HepG2 (cell line): ENCODE results near the gene TFEB.

Experiments
- CTCF ChIP-seq: sonication (generic); formaldehyde crosslinking; IDR thresholded peaks from 2 replicates; pipeline ENCODE4 v1.5.0; 2020; ENCODE audit warnings: mild to moderate bottlenecking, missing genetic modification reagents, moderate library complexity
- EEA1 ChIP-seq: sonication (generic); formaldehyde crosslinking; IDR thresholded peaks from 2 replicates; pipeline ENCODE4 v1.5.1; 2020; ENCODE audit warnings: mild to moderate bottlenecking, missing genetic modification reagents, borderline replicate concordance
- EZH2 ChIP-seq: conservative IDR thresholded peaks from 2 replicates; pipeline ENCODE4 v1.6.1; 2012; ENCODE audit warnings: mild to moderate bottlenecking, low read depth, low read length, moderate library complexity
- GABPA ChIP-seq, 2 experiments: IDR thresholded peaks; 2 replicates each; pipeline ENCODE4 v1.6.1; 2011 to 2016; ENCODE audit warnings: low read depth in 2 of 2, low read length in 1 of 2, missing biosample characterization in 1 of 2, missing genetic modification characterization in 1 of 2
- GLI4 ChIP-seq: sonication (generic); formaldehyde crosslinking; IDR thresholded peaks from 2 replicates; pipeline ENCODE4 v1.5.1; 2020; ENCODE audit warnings: missing genetic modification reagents, mild to moderate bottlenecking, moderate library complexity, borderline replicate concordance
- KDM1A ChIP-seq: IDR thresholded peaks from 2 replicates; pipeline ENCODE4 v1.6.1; 2016; ENCODE audit warnings: missing compliant biosample characterization
- KDM2A ChIP-seq: sonication (generic); formaldehyde crosslinking; IDR thresholded peaks from 2 replicates; pipeline ENCODE4 v1.4.0; 2020; ENCODE audit warnings: low read depth, missing genetic modification reagents, borderline replicate concordance
- MAFK ChIP-seq, 2 experiments: IDR thresholded peaks in 1 of 2; conservative IDR thresholded peaks in 1 of 2; 2 replicates each; pipeline ENCODE4 v1.6.1; 2011; ENCODE audit warnings: improper control_type of control experiment in 2 of 2, low read length in 2 of 2
- POLR2A ChIP-seq, 2 experiments: IDR thresholded peaks; 2 replicates each; pipeline ENCODE4 v1.6.1; 2011; ENCODE audit warnings: low read depth in 2 of 2, low read length in 2 of 2, mild to moderate bottlenecking in 1 of 2, moderate library complexity in 1 of 2; ENCODE audit not compliant: insufficient read depth in 1 of 2
- SYNCRIP ChIP-seq: fragments of 200-400 bp; formaldehyde crosslinking; IDR thresholded peaks from 2 replicates; pipeline ENCODE4 v1.6.1; 2018; ENCODE audit warnings: mild to moderate bottlenecking, low read depth, low read length; ENCODE audit not compliant: insufficient read depth
- ZNF160 ChIP-seq: sonication (generic); formaldehyde crosslinking; IDR thresholded peaks from 2 replicates; pipeline ENCODE4 v1.8.0; 2022; ENCODE audit warnings: mild to moderate bottlenecking, inconsistent platforms, missing genetic modification reagents
- ZNF572 ChIP-seq: sonication (generic); formaldehyde crosslinking; IDR thresholded peaks from 2 replicates; pipeline ENCODE4 v1.5.1; 2020; ENCODE audit warnings: mild to moderate bottlenecking, missing genetic modification reagents
- TF ChIP-seq, protein P1 (sequence below), 2 experiments: IDR thresholded peaks; 2 replicates each; pipeline ENCODE4 v1.6.1; 2011 to 2012; ENCODE audit warnings: low read length in 2 of 2, borderline replicate concordance in 1 of 2, low read depth in 1 of 2, mild to moderate bottlenecking in 1 of 2, moderate library complexity in 1 of 2
- TF ChIP-seq, protein P2 (sequence below): IDR thresholded peaks from 2 replicates; pipeline ENCODE4 v1.6.1; 2012; ENCODE audit warnings: low read length, improper control_type of control experiment

GRCh38 chr6:41648070-41648585, 87.3 kb downstream of the TFEB start:
- no peak for TF ChIP-seq MAFK (conservative IDR thresholded peaks at IDR 0.05 in 1 of 2, IDR thresholded peaks at IDR 0.05 in 1 of 2; ENCODE audit: low read length in 2 of 2)
- TF ChIP-seq GABPA (IDR thresholded peaks at IDR 0.05; ENCODE audit: low read depth, low read length): no peak
- no peak for TF ChIP-seq GABPA (CRISPR knock-in tag; IDR thresholded peaks at IDR 0.05; ENCODE audit: low read depth)
- TF ChIP-seq EZH2: no peak
- TF ChIP-seq EEA1 (CRISPR knock-in tag): no peak
- no peak for TF ChIP-seq KDM2A (CRISPR knock-in tag)
- no peak for TF ChIP-seq CTCF (CRISPR knock-in tag)
- TF ChIP-seq, protein P1, sequence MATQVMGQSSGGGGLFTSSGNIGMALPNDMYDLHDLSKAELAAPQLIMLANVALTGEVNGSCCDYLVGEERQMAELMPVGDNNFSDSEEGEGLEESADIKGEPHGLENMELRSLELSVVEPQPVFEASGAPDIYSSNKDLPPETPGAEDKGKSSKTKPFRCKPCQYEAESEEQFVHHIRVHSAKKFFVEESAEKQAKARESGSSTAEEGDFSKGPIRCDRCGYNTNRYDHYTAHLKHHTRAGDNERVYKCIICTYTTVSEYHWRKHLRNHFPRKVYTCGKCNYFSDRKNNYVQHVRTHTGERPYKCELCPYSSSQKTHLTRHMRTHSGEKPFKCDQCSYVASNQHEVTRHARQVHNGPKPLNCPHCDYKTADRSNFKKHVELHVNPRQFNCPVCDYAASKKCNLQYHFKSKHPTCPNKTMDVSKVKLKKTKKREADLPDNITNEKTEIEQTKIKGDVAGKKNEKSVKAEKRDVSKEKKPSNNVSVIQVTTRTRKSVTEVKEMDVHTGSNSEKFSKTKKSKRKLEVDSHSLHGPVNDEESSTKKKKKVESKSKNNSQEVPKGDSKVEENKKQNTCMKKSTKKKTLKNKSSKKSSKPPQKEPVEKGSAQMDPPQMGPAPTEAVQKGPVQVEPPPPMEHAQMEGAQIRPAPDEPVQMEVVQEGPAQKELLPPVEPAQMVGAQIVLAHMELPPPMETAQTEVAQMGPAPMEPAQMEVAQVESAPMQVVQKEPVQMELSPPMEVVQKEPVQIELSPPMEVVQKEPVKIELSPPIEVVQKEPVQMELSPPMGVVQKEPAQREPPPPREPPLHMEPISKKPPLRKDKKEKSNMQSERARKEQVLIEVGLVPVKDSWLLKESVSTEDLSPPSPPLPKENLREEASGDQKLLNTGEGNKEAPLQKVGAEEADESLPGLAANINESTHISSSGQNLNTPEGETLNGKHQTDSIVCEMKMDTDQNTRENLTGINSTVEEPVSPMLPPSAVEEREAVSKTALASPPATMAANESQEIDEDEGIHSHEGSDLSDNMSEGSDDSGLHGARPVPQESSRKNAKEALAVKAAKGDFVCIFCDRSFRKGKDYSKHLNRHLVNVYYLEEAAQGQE (IDR thresholded peaks at IDR 0.05; ENCODE audit: borderline replicate concordance in 1 of 2, low read depth in 1 of 2, low read length in 2 of 2): no peak
- no peak for TF ChIP-seq SYNCRIP
- TF ChIP-seq ZNF160 (CRISPR knock-in tag): no peak
- TF ChIP-seq POLR2A (IDR thresholded peaks at IDR 0.05; ENCODE audit: insufficient read depth in 1 of 2, low read depth in 2 of 2, low read length in 2 of 2): no peak
- TF ChIP-seq, protein P2, sequence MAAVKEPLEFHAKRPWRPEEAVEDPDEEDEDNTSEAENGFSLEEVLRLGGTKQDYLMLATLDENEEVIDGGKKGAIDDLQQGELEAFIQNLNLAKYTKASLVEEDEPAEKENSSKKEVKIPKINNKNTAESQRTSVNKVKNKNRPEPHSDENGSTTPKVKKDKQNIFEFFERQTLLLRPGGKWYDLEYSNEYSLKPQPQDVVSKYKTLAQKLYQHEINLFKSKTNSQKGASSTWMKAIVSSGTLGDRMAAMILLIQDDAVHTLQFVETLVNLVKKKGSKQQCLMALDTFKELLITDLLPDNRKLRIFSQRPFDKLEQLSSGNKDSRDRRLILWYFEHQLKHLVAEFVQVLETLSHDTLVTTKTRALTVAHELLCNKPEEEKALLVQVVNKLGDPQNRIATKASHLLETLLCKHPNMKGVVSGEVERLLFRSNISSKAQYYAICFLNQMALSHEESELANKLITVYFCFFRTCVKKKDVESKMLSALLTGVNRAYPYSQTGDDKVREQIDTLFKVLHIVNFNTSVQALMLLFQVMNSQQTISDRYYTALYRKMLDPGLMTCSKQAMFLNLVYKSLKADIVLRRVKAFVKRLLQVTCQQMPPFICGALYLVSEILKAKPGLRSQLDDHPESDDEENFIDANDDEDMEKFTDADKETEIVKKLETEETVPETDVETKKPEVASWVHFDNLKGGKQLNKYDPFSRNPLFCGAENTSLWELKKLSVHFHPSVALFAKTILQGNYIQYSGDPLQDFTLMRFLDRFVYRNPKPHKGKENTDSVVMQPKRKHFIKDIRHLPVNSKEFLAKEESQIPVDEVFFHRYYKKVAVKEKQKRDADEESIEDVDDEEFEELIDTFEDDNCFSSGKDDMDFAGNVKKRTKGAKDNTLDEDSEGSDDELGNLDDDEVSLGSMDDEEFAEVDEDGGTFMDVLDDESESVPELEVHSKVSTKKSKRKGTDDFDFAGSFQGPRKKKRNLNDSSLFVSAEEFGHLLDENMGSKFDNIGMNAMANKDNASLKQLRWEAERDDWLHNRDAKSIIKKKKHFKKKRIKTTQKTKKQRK: no peak
- TF ChIP-seq ZNF572: no peak
- TF ChIP-seq GLI4 (CRISPR knock-in tag): no peak
- no peak for TF ChIP-seq KDM1A (CRISPR knock-in tag)
